Lower lobe of right lung (tissue), 2 donors: Measurements from ENCODE around the gene ADAM15. TPM values are rescaled to one million over a fixed set of nuclear protein-coding genes. Genes with fewer than 3 reads are reported as not detected.

Source experiments
- ATAC-seq, 2 donors: fragments of 200-7000 bp; cut with Tn5 transposase; one replicate each; pipeline ENCODE4 v1.9.1; 2020 to 2022; ENCODE audit warnings: mild to moderate bottlenecking in 2 of 2, moderate library complexity in 2 of 2
- DNase-seq: peaks from one replicate; pipeline ENCODE4 v3.0.0-alpha.2; 2020
- H3K27ac ChIP-seq: fragments of 200-600 bp; one replicate; pipeline ENCODE4 v1.8.0; 2022
- H3K27me3 ChIP-seq: fragments of 200-600 bp; one replicate; pipeline ENCODE4 v1.8.0; 2022; ENCODE audit warnings: low read depth
- H3K36me3 ChIP-seq: fragments of 200-600 bp; one replicate; pipeline ENCODE4 v1.8.0; 2022; ENCODE audit warnings: mild to moderate bottlenecking
- H3K4me1 ChIP-seq: fragments of 200-600 bp; one replicate; pipeline ENCODE4 v1.8.0; 2022
- H3K4me3 ChIP-seq: fragments of 200-600 bp; one replicate; pipeline ENCODE4 v1.8.0; 2022; ENCODE audit warnings: mild to moderate bottlenecking
- H3K9me3 ChIP-seq: fragments of 200-600 bp; one replicate; pipeline ENCODE4 v1.8.0; 2022
- CTCF ChIP-seq: fragments of 200-600 bp; IDR thresholded peaks from one replicate; pipeline ENCODE4 v1.8.0; 2022; ENCODE audit warnings: antibody characterized with exemption, mild to moderate bottlenecking
- intact Hi-C: fragments of 100-400 bp; cut with DNase I; formaldehyde crosslinking; loops from one replicate; pipeline ENCODE4 v1.11.0; 2022
- total RNA-seq: library from RNA; stranded (reverse); fragmentation: NEBNext Ultra II Directional; extraction: Animal tissue kit (Norgen Biotek cat#: 25700); gene quantifications from one replicate; pipeline ENCODE4 v1.2.1, GENCODE V29; 2021
- donor health status: DM: no; HTN: yes; CAD: no; lungs with severe emphysema.

The ADAM15 gene
- total RNA-seq, 1 donor from 2014 or later = 121 TPM

GRCh38 chr1:155003766-155004351, 47.3 kb upstream of the ADAM15 start:
- TF ChIP-seq CTCF = no peak
- Histone ChIP-seq H3K36me3 (no peaks in the 10 kb centered on the region), H3K4me3 (peak overlapping the region; percentile 97), H3K27me3 (no peaks in the 10 kb centered on the region), H3K4me1 (peaks cover 62% of the 10 kb centered on the region), H3K9me3 (no peaks in the 10 kb centered on the region), H3K27ac (peak overlapping the region; percentile 91)
- ATAC-seq (no peak), DNase-seq (peak; percentile 78)
- intact Hi-C loops = no loop called here

DNA sequence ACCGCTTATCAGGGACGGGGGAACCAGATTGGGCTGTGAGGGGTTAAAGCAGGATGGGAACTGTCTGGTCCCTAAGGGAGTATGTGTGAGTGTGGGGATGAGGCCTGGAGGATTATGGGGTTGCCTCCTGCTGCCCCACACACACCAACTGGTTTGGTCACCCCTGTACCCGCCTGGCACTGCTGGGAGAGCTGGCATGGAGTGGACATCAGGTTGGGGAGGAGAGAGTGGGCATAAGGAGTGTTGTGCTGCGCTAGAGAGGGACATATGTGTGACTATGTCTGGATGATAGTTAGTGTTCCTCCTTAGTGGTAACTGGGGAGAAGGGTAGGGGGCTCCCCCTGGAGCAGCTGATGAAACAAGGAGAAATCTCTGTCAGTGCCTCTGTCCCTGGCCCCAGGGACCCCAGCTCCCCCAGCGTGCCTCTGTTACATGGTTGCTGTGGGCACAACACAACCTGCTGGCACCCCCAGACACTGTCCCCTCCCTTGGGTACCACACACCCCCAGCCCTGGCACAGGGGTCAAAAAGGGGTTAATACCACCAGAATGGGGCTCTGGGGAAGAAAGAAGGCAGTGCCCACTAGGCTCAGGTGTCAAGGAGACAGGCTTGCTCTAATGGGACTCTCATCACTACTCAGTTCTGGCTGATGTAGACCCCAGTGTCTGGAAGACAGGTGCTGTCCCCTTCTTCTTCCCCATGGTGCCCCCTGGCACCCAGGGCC, 46.6 kb upstream of the ADAM15 start:
- intact Hi-C loops = no loop called here
- ATAC-seq (no peak), DNase-seq (no peak)
- Histone ChIP-seq H3K36me3 (no peaks in the 10 kb centered on the region), H3K27me3 (no peaks in the 10 kb centered on the region), H3K4me1 (peaks cover 62% of the 10 kb centered on the region), H3K9me3 (no peaks in the 10 kb centered on the region), H3K4me3 (peak overlapping the region; percentile 97), H3K27ac (peak overlapping the region; percentile 91)
- TF ChIP-seq CTCF = no peak

DNA sequence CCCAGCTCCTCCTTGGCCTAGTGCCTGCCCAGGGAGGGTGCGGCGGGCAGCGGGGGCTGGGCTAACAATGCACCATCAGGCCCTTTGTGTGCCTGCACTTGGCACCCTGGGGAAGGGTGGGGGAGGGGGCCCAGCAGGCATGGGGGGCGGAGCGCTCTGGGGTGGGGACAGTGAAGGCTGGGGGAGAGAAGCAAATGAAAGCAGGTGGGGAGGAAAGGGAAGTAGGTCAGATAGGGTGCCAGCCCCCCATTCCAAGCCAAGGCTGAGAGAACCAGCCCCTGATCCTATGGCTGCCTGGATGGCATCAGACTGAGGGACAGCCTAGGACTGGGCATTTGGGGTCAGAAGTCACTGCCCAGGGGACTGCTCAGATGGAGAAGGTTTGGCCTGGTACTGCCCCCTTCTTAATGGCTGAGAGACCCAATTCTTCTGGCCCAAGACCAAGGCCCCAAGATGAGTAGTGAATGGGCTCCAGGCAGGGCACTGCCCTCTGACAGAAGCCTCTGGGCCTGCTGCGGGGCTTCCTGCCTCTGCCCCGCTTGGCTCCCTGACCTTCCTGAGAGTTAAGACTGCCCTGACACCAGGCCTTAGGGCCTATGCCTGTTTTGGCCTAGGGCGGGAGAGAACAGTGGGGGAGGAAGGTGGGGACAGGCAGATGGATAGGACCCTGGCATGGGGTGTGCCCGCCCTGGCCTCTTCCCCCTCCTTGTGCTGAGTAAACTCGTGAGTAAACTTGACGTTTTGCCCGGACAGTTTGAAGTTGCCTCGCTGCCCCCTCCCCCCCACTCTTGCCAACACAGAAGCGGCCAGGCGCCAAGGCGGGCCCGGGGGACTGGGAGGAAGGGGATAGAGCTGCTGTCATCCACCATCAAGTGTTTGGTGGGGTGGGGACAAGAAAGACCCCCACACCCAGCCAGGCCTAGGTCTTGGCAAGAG, 45.8 kb upstream of the ADAM15 start:
- peak in 1 of 2 donors; percentile 19 for ATAC-seq
- Histone ChIP-seq H3K36me3 (no peaks in the 10 kb centered on the region), H3K27ac (peak overlapping the region; percentile 91), H3K9me3 (no peaks in the 10 kb centered on the region), H3K27me3 (no peaks in the 10 kb centered on the region), H3K4me1 (peaks cover 61% of the 10 kb centered on the region), H3K4me3 (peak overlapping the region; percentile 97)
- no peak for TF ChIP-seq CTCF
- peak; percentile 86 for DNase-seq
- intact Hi-C loops = no loop called here

- H3K36me3 ChIP-seq = no peaks in the 10 kb centered on the region
- no peak for DNase-seq
- no peaks in the 10 kb centered on the region for H3K27me3 ChIP-seq
- peak overlapping the region; percentile 97 for H3K4me3 ChIP-seq
- intact Hi-C loops = no loop called here
- H3K4me1 ChIP-seq = peaks cover 74% of the 10 kb centered on the region
- no peak for ATAC-seq
- no peaks in the 10 kb centered on the region for H3K9me3 ChIP-seq
- H3K27ac ChIP-seq = peak overlapping the region; percentile 91
- TF ChIP-seq CTCF = no peak
Observed at GRCh38 chr1:155006601-155007101, 44.5 kb upstream of the ADAM15 start.

GRCh38 chr1:155007251-155007828, 43.8 kb upstream of the ADAM15 start:
- H3K4me1 ChIP-seq = peaks cover 81% of the 10 kb centered on the region
- no peak for DNase-seq
- intact Hi-C loops = no loop called here

More at GRCh38 chr1:155007251-155007828, 43.8 kb upstream of the ADAM15 start:
- Histone ChIP-seq H3K4me3 (peak overlapping the region; percentile 49), H3K36me3 (no peaks in the 10 kb centered on the region), H3K27ac (peak overlapping the region; percentile 76), H3K27me3 (no peaks in the 10 kb centered on the region), H3K9me3 (no peaks in the 10 kb centered on the region)
- ATAC-seq = no peak
- TF ChIP-seq CTCF = no peak
